Right lung (tissue), 5 donors: ENCODE measurements around the gene PRICKLE2. TPM values are rescaled to one million over a fixed set of nuclear protein-coding genes. Genes with fewer than 3 reads are reported as not detected.

ENCODE experiments used
- DNase-seq, 2 donors: peaks; one replicate each; pipeline ENCODE4 v3.0.0-alpha.2; 2013
- polyA plus RNA-seq, 5 donors: library from polyadenylated mRNA; unstranded; fragments of 120-200 nt; gene quantifications; one replicate each; pipeline versions ENCODE4 v1.2.1 to v1.2.3, GENCODE V29; 2013; ENCODE audit warnings: inconsistent platforms in 1 of 5, low replicate concordance in 1 of 5; ENCODE audit not compliant: insufficient read length in 5 of 5, insufficient read depth in 1 of 5

Gene PRICKLE2
- polyA plus RNA-seq, 5 donors, result 31.6 to 45.1 (median 40.0) TPM

DNA sequence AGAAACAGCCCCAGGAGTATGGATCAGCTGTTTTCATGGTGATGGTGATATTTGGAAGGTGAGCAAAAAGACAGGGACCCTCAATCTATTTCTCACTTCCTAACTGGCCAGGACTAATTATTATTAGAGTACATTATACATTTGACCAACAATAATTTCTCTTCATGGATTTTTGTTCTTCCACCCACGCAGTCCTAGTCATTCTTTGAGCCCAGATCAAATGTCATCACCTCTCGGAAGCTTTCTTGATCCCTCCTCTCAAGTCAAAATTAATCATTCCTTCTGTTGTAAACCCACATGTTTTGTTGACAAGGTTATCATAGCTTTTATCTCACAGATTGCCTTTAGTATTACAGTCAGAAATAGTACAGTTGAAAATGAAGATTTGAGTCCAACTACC, 29.2 kb upstream of the PRICKLE2 start:
- no peak for DNase-seq

DNA sequence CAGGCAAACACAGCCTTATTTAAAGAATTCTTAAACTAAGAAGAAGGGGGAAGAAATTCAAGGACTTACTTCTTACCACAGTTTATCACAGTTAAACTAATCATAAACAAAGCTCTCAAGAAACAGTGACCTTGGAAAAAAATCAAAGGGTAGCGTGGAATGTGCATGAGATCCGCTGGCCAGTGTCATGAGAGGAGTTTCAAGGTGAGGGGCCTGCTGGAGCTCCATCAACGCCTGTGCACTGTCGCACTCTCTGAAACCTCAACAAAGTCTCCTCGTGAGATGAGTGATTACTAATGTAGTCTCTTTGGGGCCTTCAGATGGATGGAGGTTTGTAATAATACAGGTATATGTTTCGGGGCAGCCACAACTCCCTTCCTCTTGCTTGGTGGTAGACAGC, 28.4 kb upstream of the PRICKLE2 start:
- DNase-seq, result no peak

- DNase-seq, result no peak
Observed at GRCh38 chr3:64251019-64251418, 25.8 kb upstream of the PRICKLE2 start.

DNA sequence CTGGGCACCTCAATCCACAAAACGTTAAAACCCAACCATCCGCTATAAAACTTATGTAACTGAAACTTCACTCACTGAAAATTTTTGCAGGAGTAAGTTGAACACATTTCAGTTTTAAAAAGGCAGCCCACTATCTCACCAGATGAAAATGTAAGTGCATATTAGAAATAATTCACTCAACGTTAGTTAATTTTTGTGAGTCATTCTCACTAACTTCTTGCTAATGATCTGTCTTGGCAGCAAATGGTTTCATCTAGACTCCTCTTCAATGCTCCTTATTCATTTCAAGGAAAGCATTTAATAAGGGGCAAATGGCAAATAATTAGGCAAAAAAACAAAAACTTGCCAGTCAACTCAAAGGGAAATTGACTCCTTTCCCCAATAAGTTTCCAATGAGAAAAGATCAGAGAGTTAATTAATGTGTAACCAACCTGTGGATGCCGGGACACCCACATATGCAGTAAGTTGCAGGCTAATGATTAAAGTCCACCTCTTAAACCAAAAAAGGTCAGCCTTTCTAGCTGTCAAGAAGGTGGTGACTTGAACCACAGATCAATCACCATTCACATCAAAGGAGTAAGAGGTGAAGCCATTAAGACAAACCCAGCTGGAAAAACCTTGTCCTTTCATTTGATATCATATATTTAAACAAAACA, 22.9 kb upstream of the PRICKLE2 start:
- no peak for DNase-seq

- DNase-seq, result no peak
Observed at GRCh38 chr3:64244011-64244942, 19.0 kb upstream of the PRICKLE2 start.

DNA sequence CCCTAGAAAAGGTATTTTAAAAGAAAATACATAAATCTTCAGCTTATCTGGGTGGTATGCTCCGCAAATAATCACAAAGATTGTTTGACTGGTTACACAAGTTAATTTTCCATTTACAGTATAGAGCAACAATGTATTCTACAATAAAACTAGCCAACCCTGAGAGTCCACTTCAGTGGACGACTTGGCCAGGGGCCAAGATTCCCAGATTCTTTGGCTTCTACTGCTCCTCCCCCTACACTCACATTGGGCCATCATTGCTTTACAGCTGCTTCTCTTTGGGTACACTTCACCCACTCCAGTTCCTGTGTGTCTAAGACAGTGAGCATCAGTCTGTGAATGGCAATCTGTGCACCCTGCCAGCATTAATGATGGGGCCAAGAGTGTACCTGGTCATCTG, 17.2 kb upstream of the PRICKLE2 start:
- peak; percentile 90 to 91 for DNase-seq

- no peak for DNase-seq
Observed at GRCh38 chr3:64240959-64241358, 15.7 kb upstream of the PRICKLE2 start.

DNA sequence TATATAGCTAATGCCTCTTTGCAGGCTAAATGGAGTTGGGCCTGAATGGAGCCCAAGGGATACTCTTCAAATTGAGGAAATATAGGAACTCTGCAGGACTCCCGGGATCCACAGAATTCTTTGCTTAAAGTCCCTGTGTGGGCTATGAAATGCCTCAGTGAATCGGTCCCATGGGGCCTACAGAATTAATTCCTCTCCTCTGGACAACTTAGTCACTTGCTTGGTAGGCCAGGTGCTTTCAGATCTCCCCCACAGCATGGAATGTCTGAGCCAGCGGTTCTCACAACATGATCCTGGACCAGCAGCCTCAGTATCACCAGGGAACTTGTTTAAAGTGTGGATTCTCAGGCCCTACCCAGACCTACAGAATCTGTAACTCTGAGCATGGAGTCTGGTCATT, 15.1 kb upstream of the PRICKLE2 start:
- no peak for DNase-seq

DNA sequence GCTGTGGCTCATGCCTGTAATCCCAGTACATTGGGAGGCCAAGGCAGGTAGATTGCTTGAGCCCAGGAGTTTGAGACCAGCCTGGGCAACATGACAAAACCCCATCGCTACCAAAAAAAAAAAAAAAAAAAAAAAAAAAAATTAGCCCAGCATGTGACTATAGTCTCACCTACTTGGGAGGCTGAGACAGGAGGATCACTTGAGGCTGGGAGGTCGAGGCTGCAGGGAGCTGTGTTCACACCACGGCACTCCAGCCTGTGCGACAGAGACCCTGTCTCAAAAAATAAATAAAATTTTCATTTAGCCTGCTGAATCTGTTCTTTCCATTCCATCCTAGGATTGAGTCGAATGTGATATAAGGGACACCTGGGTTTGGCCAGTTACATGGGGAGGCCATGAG, 14.6 kb upstream of the PRICKLE2 start:
- DNase-seq, result no peak

DNA sequence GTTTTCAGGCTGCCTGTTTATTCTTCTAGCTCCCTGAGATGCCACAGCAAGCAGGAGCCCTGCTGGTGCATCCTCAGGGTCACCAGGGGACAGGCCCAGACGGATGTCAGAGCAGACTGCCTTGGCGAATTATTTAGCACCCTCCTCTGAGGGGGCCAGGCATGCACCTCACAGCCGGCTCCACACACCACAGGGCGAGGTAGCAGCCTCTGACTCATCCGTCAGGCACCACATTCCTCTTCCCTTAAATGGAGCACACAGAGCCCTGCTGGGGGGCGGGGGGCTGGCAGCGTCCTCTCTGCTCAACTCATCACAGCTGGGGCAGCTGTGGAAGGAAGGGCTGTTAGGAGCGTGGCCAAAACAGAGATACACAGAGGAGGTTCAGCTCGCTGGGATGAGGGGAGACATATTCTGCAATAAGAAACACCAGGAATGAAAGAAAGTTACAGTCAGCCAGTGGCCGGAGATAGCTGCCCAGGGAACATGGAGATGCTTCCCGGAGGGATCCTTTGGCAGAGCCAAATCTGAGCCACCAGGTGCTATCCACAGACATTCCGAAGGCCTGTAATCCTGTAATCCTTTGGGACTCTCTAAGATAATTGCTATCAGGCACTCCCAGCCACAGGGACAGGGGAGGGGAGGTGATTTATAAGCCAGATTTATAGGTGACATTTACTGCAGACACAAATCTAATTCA, 13.9 kb upstream of the PRICKLE2 start:
- peak; percentile 77 to 79 for DNase-seq

DNA sequence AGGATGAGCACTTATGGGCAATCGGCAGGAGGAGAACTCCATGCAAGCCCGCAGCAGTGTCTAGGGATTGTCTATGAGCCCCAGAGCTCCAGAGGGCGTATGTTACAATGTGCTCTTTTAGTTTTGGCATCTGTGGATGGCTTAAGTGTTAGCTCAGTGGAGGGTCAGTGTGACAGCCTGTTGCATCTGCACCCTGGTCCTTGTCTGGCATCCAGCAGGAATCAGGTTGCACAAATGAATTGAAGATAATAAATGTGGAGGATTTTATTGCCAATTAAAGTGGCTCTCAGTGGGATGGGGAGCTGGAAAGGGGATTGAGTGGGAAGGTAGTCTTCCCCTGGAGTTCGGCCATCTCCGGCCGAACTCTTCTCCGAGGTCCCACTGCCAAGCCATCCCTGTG, 11.8 kb upstream of the PRICKLE2 start:
- no peak for DNase-seq

GRCh38 chr3:64235605-64236004, 10.3 kb upstream of the PRICKLE2 start:
- no peak for DNase-seq

- DNase-seq, result no peak
Observed at GRCh38 chr3:64234571-64234970, 9.3 kb upstream of the PRICKLE2 start.

DNA sequence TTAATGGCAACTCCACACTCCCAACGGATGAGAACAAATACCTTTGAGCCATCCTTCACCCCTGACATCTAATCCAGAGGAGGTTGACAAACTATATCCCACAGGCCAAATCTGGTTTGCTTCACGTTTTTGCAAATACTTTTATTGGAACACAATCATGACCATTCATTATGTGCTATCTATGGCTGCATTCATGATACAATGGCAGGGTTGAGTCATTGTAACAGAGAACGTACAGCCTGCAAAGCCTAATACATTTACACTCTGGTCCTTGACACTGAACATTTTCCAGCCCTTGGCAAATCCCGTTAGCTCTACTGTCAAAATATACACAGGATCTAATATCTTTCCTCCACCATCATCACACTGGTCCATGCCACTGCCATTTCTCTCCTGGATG, 7.6 kb upstream of the PRICKLE2 start:
- DNase-seq, result no peak

GRCh38 chr3:64229903-64230302, 4.6 kb upstream of the PRICKLE2 start:
- no peak for DNase-seq

GRCh38 chr3:64228110-64228509, 2.8 kb upstream of the PRICKLE2 start:
- DNase-seq, result no peak

GRCh38 chr3:64226730-64227129, 1.5 kb upstream of the PRICKLE2 start:
- no peak for DNase-seq

GRCh38 chr3:64225695-64226499, 631 bp upstream of the PRICKLE2 start:
- DNase-seq, result no peak

GRCh38 chr3:64223791-64224745, 1.2 kb downstream of the PRICKLE2 start:
- no peak for DNase-seq

DNA sequence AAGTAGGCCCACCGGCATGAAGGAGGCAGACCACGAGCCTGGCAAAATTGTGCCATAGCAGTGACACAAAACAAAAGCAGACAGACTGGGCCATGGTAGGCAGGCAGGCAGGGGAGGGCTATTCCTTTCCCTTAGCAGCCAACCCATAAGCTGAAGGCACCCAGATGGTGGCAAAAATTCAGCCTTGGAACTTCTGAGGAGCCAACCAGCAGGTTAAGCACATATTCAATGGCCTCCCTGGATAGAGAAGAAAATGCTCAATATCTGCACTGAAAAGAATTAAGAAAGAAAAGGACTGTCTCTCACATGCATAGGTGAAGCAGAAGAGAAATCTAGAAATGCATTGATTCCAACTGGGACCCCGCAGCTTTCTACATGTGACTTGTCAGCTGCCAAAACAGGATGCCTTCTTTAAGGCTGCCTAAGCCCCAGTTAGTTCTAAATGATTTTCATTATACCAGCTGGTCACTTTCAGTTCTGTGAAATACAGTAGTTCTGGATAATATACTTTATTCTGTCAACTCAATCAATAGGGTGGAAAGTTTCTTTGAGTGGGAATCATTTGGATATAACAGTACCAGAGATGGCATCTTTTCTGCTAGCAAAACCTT, 2.7 kb downstream of the PRICKLE2 start:
- DNase-seq, result no peak
